Measurements from ENCODE around the gene SCAP.

DNA sequence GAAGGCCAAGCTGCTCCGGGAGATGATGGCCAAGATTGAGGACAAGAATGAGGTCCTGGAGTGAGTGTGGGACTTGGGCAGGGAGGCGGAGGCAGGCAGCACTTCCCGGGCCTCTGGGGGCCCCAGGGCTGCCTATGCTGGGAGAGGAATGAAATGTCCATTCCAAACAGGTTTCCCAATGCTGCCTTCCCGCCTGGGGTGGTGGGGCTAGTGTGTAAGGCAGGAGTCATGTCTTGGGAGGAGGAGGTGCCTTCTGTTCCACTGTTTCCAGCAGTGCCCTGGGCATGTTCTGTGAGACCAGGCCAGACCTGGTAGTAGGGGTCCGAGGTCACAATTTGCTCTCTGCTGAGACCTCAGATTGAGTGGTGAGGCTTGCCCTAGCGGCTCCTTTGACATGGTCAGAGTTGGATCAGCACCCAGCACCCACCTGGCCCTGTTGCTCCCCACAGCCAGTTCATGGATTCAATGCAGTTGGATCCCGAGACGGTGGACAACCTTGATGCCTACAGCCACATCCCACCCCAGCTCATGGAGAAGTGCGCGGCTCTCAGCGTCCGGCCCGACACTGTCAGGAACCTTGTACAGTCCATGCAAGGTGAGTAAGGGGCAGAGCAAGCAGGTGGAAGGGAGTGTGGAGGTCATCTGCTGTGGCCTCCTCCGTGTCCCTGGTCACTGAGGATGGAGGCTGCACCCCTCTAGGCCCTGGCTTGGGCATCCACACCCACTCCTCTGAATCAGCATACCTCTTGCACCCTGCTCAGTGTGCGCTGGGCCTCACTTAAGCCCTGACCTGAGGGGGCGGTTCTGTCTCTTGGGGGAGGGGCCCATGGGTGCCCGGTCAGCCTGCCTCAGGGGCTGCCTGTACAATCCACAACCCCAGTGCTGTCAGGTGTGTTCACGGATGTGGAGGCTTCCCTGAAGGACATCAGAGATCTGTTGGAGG is 67.6 kb downstream of the SCAP start:
- TF ChIP-seq, protein P1, sequence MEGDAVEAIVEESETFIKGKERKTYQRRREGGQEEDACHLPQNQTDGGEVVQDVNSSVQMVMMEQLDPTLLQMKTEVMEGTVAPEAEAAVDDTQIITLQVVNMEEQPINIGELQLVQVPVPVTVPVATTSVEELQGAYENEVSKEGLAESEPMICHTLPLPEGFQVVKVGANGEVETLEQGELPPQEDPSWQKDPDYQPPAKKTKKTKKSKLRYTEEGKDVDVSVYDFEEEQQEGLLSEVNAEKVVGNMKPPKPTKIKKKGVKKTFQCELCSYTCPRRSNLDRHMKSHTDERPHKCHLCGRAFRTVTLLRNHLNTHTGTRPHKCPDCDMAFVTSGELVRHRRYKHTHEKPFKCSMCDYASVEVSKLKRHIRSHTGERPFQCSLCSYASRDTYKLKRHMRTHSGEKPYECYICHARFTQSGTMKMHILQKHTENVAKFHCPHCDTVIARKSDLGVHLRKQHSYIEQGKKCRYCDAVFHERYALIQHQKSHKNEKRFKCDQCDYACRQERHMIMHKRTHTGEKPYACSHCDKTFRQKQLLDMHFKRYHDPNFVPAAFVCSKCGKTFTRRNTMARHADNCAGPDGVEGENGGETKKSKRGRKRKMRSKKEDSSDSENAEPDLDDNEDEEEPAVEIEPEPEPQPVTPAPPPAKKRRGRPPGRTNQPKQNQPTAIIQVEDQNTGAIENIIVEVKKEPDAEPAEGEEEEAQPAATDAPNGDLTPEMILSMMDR (IDR thresholded peaks at IDR 0.05; ENCODE audit: poor library complexity) = no peak
- TF ChIP-seq EZH2phosphoT487 (IDR thresholded peaks at IDR 0.05; ENCODE audit: low read depth, severe bottlenecking, unreplicated experiment) = no peak
- no peak for TF ChIP-seq EZH2 (IDR thresholded peaks at IDR 0.05; ENCODE audit: borderline replicate concordance)

Data from hepatocyte (in vitro differentiated cells).